Esophagus (tissue), 2 donors: Measurements from ENCODE around the gene KIR2DL3. TPM values are rescaled to one million over a fixed set of nuclear protein-coding genes. Genes with fewer than 3 reads are reported as not detected.
"Not testable (repeated sequence)": the region's sequence is repeated elsewhere in the genome, so short reads cannot be mapped to it uniquely, and the experiment has no call there.

Experiments
- H3K27ac ChIP-seq, 2 donors: one replicate each; pipeline ENCODE4 v1.5.1; 2013; ENCODE audit warnings: low read depth in 2 of 2, mild to moderate bottlenecking in 2 of 2, inconsistent platforms in 1 of 2, low read length in 1 of 2, moderate library complexity in 1 of 2
- H3K27me3 ChIP-seq, 2 donors: one replicate each; pipeline ENCODE4 v1.6.1; 2013; ENCODE audit warnings: low read length in 2 of 2, control low read depth in 1 of 2, mild to moderate bottlenecking in 1 of 2; ENCODE audit not compliant: insufficient read depth in 2 of 2, control insufficient read depth in 1 of 2
- H3K36me3 ChIP-seq, 2 donors: one replicate each; pipeline ENCODE4 v1.6.1; 2013; ENCODE audit warnings: low read length in 1 of 2; ENCODE audit not compliant: control insufficient read depth in 2 of 2, insufficient read depth in 2 of 2
- H3K4me1 ChIP-seq, 2 donors: one replicate each; pipeline ENCODE4 v1.6.1; 2013; ENCODE audit warnings: low read length in 1 of 2; ENCODE audit not compliant: control insufficient read depth in 2 of 2, insufficient read depth in 2 of 2
- H3K4me3 ChIP-seq, 2 donors: one replicate each; pipeline ENCODE4 v1.5.1; 2013; ENCODE audit warnings: low read length in 2 of 2, mild to moderate bottlenecking in 2 of 2, low read depth in 1 of 2, moderate library complexity in 1 of 2
- H3K9me3 ChIP-seq, 2 donors: one replicate each; pipeline ENCODE4 v1.6.1; 2013; ENCODE audit warnings: mild to moderate bottlenecking in 2 of 2, low read depth in 1 of 2, low read length in 1 of 2, moderate library complexity in 1 of 2; ENCODE audit not compliant: control insufficient read depth in 2 of 2, insufficient read depth in 1 of 2
- WGBS, 2 donors: extraction: QIAGEN DNeasy Blood & Tissue Kit; methylation state at CpG; one replicate each; pipeline ENCODE4 v1.1.7; 2013; 5-methylcytosine and 5-hydroxymethylcytosine counted together
- polyA plus RNA-seq, 2 donors: library from polyadenylated mRNA; stranded (reverse); fragments of 200-250 nt; gene quantifications; one replicate each; pipeline ENCODE4 v1.2.3, GENCODE V29; 2013
- donor health status: healthy with polysubstance abuse.
- donor health status: Bipolar disorder and iron deficiency.

Gene KIR2DL3
- polyA plus RNA-seq, 2 donors, result not detected

- Histone ChIP-seq H3K4me3 (no peak overlapping the region), H3K27me3 (no peaks in the 10 kb centered on the region), H3K4me1 (no peaks in the 10 kb centered on the region), H3K9me3 (no peaks in the 10 kb centered on the region), H3K36me3 (no peaks in the 10 kb centered on the region), H3K27ac (no peak overlapping the region)
- WGBS, 2 donors, result 79 to 82% methylated on average over 1 of the region's 1 CpG
Measured at GRCh38 chr19:54738715-54739114, 402 bp downstream of the KIR2DL3 start.

- Histone ChIP-seq H3K9me3 (no peaks in the 10 kb centered on the region), H3K27ac (no peak overlapping the region), H3K36me3 (no peaks in the 10 kb centered on the region), H3K4me1 (no peaks in the 10 kb centered on the region), H3K4me3 (no peak overlapping the region), H3K27me3 (no peaks in the 10 kb centered on the region)
- WGBS, 2 donors, result 75 to 78% methylated on average over 13 of the region's 13 CpGs
Measured at GRCh38 chr19:54739587-54740497, 1.5 kb downstream of the KIR2DL3 start.

GRCh38 chr19:54741950-54742349 lies 3.6 kb downstream of the KIR2DL3 start:
- H3K27me3 ChIP-seq, H3K9me3 ChIP-seq, H3K4me3 ChIP-seq, H3K36me3 ChIP-seq, H3K4me1 ChIP-seq, H3K27ac ChIP-seq: not testable (repeated sequence)
- 58 to 65% methylated on average over 5 of the region's 5 CpGs for WGBS, 2 donors

GRCh38 chr19:54744080-54744479 lies 5.8 kb downstream of the KIR2DL3 start:
- H3K27ac ChIP-seq, H3K4me1 ChIP-seq, H3K4me3 ChIP-seq, H3K9me3 ChIP-seq, H3K27me3 ChIP-seq, H3K36me3 ChIP-seq: not testable (repeated sequence)
- WGBS, 2 donors, result 72 to 73% methylated on average over 5 of the region's 5 CpGs

GRCh38 chr19:54747614-54748322 lies 9.5 kb downstream of the KIR2DL3 start:
- not testable (repeated sequence) for H3K36me3 ChIP-seq, H3K9me3 ChIP-seq, H3K27me3 ChIP-seq, H3K4me3 ChIP-seq, H3K4me1 ChIP-seq, H3K27ac ChIP-seq
- WGBS, 2 donors, result 64 to 70% methylated on average over 7 to 9 of the region's 9 CpGs

- H3K9me3 ChIP-seq, H3K4me1 ChIP-seq, H3K27ac ChIP-seq, H3K27me3 ChIP-seq, H3K4me3 ChIP-seq, H3K36me3 ChIP-seq: not testable (repeated sequence)
- WGBS, 2 donors, result 34 to 51% methylated on average over 6 of the region's 6 CpGs
Measured at GRCh38 chr19:54750276-54750675, 12.0 kb downstream of the KIR2DL3 start.

GRCh38 chr19:54756204-54757110 lies 18.1 kb downstream of the KIR2DL3 start:
- not testable (repeated sequence) for H3K27me3 ChIP-seq, H3K36me3 ChIP-seq, H3K4me1 ChIP-seq, H3K27ac ChIP-seq, H3K4me3 ChIP-seq, H3K9me3 ChIP-seq
- 71 to 84% methylated on average over 10 to 11 of the region's 12 CpGs for WGBS, 2 donors

- not testable (repeated sequence) for H3K4me1 ChIP-seq, H3K27me3 ChIP-seq, H3K27ac ChIP-seq, H3K36me3 ChIP-seq, H3K9me3 ChIP-seq, H3K4me3 ChIP-seq
- WGBS, 2 donors, result 59 to 60% methylated on average over 6 of the region's 6 CpGs
Measured at GRCh38 chr19:54758577-54758976, 20.3 kb downstream of the KIR2DL3 start.

GRCh38 chr19:54764219-54764618 lies 25.9 kb downstream of the KIR2DL3 start:
- not testable (repeated sequence) for H3K27me3 ChIP-seq, H3K36me3 ChIP-seq, H3K9me3 ChIP-seq, H3K27ac ChIP-seq, H3K4me3 ChIP-seq, H3K4me1 ChIP-seq
- 62 to 75% methylated on average over 8 of the region's 8 CpGs for WGBS, 2 donors
